PC-9 (cell line): ENCODE measurements around the gene EDEM2. TPM values are rescaled to one million over a fixed set of nuclear protein-coding genes. Genes with fewer than 3 reads are reported as not detected.

ENCODE experiments used
- BruUV-seq: library from RNA; stranded (reverse); fragments of 400-500 nt; replicated peaks from 2 replicates; lab custom pipeline; 2021; lab: Mats Ljungman, UMichigan
- CTCF ChIA-PET: fragments of 300-600 bp; sonication (Branson Sonifier 250); formaldehyde crosslinking; loops from one replicate; lab custom pipeline; 2022; ENCODE audit warnings: antibody characterized with exemption; lab: Charles Lee
- POLR2A ChIA-PET: fragments of 300-600 bp; sonication (Branson Sonifier 250); formaldehyde crosslinking; loops from one replicate; lab custom pipeline; 2022; ENCODE audit warnings: antibody characterized with exemption; ENCODE audit not compliant: unreplicated experiment; lab: Charles Lee
- DNase-seq, 2 experiments: peaks; one replicate each; pipeline versions ENCODE4 v3.0.0 to v3.0.0-alpha.2; 2015 to 2022; ENCODE audit warnings: mixed read lengths in 1 of 2
- H2AFZ ChIP-seq: fragments of 200-600 bp; sonication (generic); 2 replicates; pipeline ENCODE4 v1.8.1; 2017; ENCODE audit warnings: antibody characterized with exemption
- H3F3A ChIP-seq: fragments of 200-600 bp; sonication (generic); 2 replicates; pipeline ENCODE4 v1.8.1; 2017; ENCODE audit warnings: antibody characterized with exemption, mild to moderate bottlenecking, low read depth; ENCODE audit not compliant: insufficient read depth
- H3K27ac ChIP-seq: fragments of 200-600 bp; sonication (generic); 2 replicates; pipeline ENCODE4 v1.6.1; 2016; ENCODE audit warnings: mixed run types
- H3K27me3 ChIP-seq: fragments of 200-600 bp; sonication (generic); 2 replicates; pipeline ENCODE4 v1.6.1; 2016; ENCODE audit warnings: low read depth, mixed run types; ENCODE audit not compliant: insufficient read depth
- H3K36me3 ChIP-seq: fragments of 200-600 bp; sonication (generic); 2 replicates; pipeline ENCODE4 v1.6.1; 2016; ENCODE audit warnings: low read depth, mixed run types
- H3K4me1 ChIP-seq: fragments of 200-600 bp; sonication (generic); replicated peaks from 2 replicates; pipeline ENCODE4 v1.6.1; 2016; ENCODE audit warnings: mixed run types; ENCODE audit not compliant: insufficient read depth
- H3K4me2 ChIP-seq: fragments of 200-600 bp; sonication (generic); 2 replicates; pipeline ENCODE4 v1.6.1; 2017; ENCODE audit warnings: mixed run types
- H3K4me3 ChIP-seq: fragments of 200-600 bp; sonication (generic); 2 replicates; pipeline ENCODE4 v1.6.1; 2016; ENCODE audit warnings: mixed run types
- H3K79me2 ChIP-seq: fragments of 200-600 bp; sonication (generic); 2 replicates; pipeline ENCODE4 v1.6.1; 2017; ENCODE audit warnings: low read depth, mixed run types
- H3K9me2 ChIP-seq: fragments of 200-600 bp; sonication (generic); 2 replicates; pipeline ENCODE4 v1.8.1; 2017; ENCODE audit warnings: mild to moderate bottlenecking; ENCODE audit not compliant: insufficient read depth
- H3K9me3 ChIP-seq: fragments of 200-600 bp; sonication (generic); 2 replicates; pipeline ENCODE4 v1.8.1; 2016; ENCODE audit warnings: low read depth; ENCODE audit not compliant: insufficient read depth
- H4K20me1 ChIP-seq: fragments of 200-600 bp; sonication (generic); 2 replicates; pipeline ENCODE4 v1.8.1; 2017; ENCODE audit not compliant: insufficient read depth
- EZH2 ChIP-seq: fragments of 200-600 bp; sonication (generic); IDR thresholded peaks from 2 replicates; pipeline ENCODE4 v1.8.0; 2017; ENCODE audit warnings: antibody characterized with exemption, low read depth
- intact Hi-C: fragments of 100-400 bp; cut with micrococcal nuclease; formaldehyde crosslinking; loops from one replicate; pipeline ENCODE4 v1.10.0; 2022; ENCODE audit not compliant: unreplicated experiment
- total RNA-seq: library from RNA; stranded (reverse); gene quantifications from 2 replicates; pipeline ENCODE4 v1.2.3, GENCODE V29; 2021
- TF ChIP-seq, protein P1 (sequence below): fragments of 200-600 bp; sonication (generic); conservative IDR thresholded peaks from 2 replicates; pipeline ENCODE4 v1.6.1; 2017; ENCODE audit warnings: mixed run types, antibody characterized with exemption, mild to moderate bottlenecking, moderate library complexity

EDEM2 gene
- total RNA-seq, 1 experiment from 2014 or later: 34.9 TPM

DNA sequence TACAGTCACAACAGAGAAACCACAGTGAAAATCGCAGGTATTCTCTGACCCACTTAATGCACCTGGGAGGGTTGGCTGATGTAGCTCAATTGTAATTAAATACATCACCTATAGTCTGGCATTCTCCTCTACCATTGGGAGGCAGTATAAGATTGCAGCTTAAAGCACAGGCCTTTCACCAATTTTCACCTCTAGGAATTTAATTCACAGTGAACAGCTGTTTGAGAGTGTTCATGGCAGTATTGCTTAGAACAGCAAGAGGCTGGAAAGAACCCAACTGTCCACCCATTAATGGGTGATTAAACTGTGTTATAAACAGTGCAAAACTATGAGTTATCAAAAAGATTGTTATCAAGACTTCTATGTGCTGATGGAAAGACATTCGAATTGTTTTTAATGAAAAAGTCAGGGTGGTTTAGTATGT lies 2.0 kb downstream of the EDEM2 start:
- Histone ChIP-seq H2AFZ (no peak overlapping the region), H3K79me2 (peaks cover 13% of the 10 kb centered on the region), H4K20me1 (no peaks in the 10 kb centered on the region), H3K4me2 (0 out of 2 replicates have a peak overlapping the region, but pooled peaks have one; percentile 5), H3K9me3 (no peaks in the 10 kb centered on the region), H3K9me2 (no peaks in the 10 kb centered on the region), H3K4me3 (no peak overlapping the region), H3F3A (peaks cover 23% of the 10 kb centered on the region), H3K27ac (no peak overlapping the region), H3K36me3 (0 out of 2 replicates have a peak, but pooled peaks cover 5% of the 10 kb centered on the region), H3K4me1 (peaks cover 14% of the 10 kb centered on the region), H3K27me3 (no peaks in the 10 kb centered on the region)
- DNase-seq: peak; percentile 14 to 55
- no peak for TF ChIP-seq EZH2
- TF ChIP-seq, protein P1, sequence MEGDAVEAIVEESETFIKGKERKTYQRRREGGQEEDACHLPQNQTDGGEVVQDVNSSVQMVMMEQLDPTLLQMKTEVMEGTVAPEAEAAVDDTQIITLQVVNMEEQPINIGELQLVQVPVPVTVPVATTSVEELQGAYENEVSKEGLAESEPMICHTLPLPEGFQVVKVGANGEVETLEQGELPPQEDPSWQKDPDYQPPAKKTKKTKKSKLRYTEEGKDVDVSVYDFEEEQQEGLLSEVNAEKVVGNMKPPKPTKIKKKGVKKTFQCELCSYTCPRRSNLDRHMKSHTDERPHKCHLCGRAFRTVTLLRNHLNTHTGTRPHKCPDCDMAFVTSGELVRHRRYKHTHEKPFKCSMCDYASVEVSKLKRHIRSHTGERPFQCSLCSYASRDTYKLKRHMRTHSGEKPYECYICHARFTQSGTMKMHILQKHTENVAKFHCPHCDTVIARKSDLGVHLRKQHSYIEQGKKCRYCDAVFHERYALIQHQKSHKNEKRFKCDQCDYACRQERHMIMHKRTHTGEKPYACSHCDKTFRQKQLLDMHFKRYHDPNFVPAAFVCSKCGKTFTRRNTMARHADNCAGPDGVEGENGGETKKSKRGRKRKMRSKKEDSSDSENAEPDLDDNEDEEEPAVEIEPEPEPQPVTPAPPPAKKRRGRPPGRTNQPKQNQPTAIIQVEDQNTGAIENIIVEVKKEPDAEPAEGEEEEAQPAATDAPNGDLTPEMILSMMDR: peak; percentile 73
- ChIA-PET CTCF (interaction anchor here (0.5 to 1.5 kb wide), 26 partner anchors 14 to 924 kb away, joined by 3 to 28 read pairs (median 4); partner anchors contain the start of genes ACSS2, CEP250 and MMP24OS), POLR2A (interaction anchor here (0.5 to 0.6 kb wide), 5 partner anchors 11 to 502 kb away, joined by 4 to 25 read pairs (median 4); no protein-coding TSS in a partner anchor)
- BruUV-seq: no TSS peak
- intact Hi-C loops: loop anchor here (1.0 to 2.0 kb wide), 4 partner anchors 63 to 302 kb away; partner anchors contain the start of gene GDF5

DNA sequence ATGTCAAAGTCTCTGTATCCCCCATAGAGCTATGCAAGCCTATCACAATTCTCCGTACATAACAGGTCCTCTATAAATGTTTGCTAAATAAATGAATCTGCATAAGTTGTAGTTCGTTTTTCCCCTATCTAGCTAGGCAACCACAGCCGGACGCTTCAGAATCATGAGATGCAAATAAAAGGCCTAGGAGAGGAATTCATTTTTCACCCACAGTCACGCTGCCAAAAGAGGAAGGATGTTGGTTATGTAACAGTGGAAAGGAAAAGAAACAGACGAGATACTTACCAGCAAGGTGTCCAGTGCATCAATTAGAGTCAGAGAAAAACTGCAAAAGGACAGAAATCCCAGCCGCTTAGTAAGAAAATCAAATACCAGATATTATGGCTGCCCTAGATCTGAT lies 2.4 kb downstream of the EDEM2 start:
- H3K27me3 ChIP-seq: no peaks in the 10 kb centered on the region
- no peak overlapping the region for H3K4me3 ChIP-seq
- no peaks in the 10 kb centered on the region for H4K20me1 ChIP-seq
- CTCF ChIA-PET: interaction anchor here (0.5 to 1.5 kb wide), 25 partner anchors 28 to 924 kb away, joined by 3 to 28 read pairs (median 4); partner anchors contain the start of genes ACSS2, CEP250 and MMP24OS
- no TSS peak for BruUV-seq
- TF ChIP-seq EZH2: no peak
- TF ChIP-seq, protein P1: no peak
- H3K36me3 ChIP-seq: peaks cover 8% of the 10 kb centered on the region; the same call in 1 of the 2 replicates
- peaks cover 14% of the 10 kb centered on the region for H3K4me1 ChIP-seq
- H3K4me2 ChIP-seq: no peak overlapping the region
- peaks cover 23% of the 10 kb centered on the region for H3F3A ChIP-seq
- no peak for DNase-seq
- POLR2A ChIA-PET: interaction anchor here (0.5 to 0.6 kb wide), 3 partner anchors 118 to 502 kb away, joined by 4 to 25 read pairs (median 5); no protein-coding TSS in a partner anchor
- intact Hi-C loops: loop anchor here (1.0 to 2.0 kb wide), 4 partner anchors 64 to 302 kb away; partner anchors contain the start of gene GDF5
- no peak overlapping the region for H3K27ac ChIP-seq
- H3K79me2 ChIP-seq: peaks cover 13% of the 10 kb centered on the region
- H3K9me3 ChIP-seq: no peaks in the 10 kb centered on the region
- no peak overlapping the region for H2AFZ ChIP-seq
- H3K9me2 ChIP-seq: no peaks in the 10 kb centered on the region

DNA sequence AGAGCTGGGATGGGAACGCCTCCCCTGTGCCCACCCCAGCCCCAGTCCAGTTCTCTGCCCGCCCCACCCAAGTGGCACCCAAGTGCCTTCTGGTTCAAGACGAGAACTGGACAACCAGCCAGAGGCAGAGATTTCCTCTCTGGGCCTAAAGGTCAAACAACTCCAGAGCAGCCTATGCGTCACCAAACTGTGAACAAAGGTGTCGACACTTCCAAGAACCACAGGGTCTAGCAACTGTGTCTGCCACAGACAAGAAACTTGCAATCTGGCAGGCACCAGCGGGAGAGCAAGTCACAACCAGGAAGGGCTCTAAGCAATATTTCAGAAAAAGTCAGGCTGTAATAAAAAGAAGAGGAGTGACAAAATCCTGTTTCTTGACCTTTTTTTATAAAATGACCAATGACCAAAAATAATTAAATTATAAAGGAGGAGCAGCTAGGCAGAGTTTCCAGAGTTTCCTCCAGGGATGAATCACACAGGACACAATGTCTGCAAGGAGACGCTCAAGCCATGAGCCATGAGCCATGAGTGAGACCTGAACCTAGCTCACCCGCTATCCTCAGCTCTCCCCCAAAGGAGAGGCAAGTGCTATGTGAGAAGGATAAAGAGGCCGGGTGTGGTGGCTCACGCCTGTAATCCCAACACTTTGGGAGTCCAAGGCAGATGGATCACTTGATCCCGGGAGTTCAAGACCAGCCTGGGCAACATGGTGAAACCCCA lies 11.1 kb downstream of the EDEM2 start:
- no TSS peak for BruUV-seq
- TF ChIP-seq, protein P1: no peak
- TF ChIP-seq EZH2: no peak
- no peak overlapping the region for H2AFZ ChIP-seq
- peak overlapping the region; percentile 38; the same call in 1 of the 2 replicates for H3K4me2 ChIP-seq
- peak overlapping the region; percentile 62 for H3K27ac ChIP-seq
- peaks cover 18% of the 10 kb centered on the region for H3F3A ChIP-seq
- no peaks in the 10 kb centered on the region for H3K9me2 ChIP-seq
- no peaks in the 10 kb centered on the region for H3K79me2 ChIP-seq
- intact Hi-C loops: no loop called here
- CTCF ChIA-PET: no interaction called here
- H3K27me3 ChIP-seq: no peaks in the 10 kb centered on the region
- POLR2A ChIA-PET: no interaction called here
- peaks cover 48% of the 10 kb centered on the region for H3K36me3 ChIP-seq
- peak; percentile 20 to 71 for DNase-seq
- H3K4me1 ChIP-seq: peaks cover 15% of the 10 kb centered on the region; the same call in 1 of the 2 replicates
- H4K20me1 ChIP-seq: no peaks in the 10 kb centered on the region
- H3K9me3 ChIP-seq: no peaks in the 10 kb centered on the region
- H3K4me3 ChIP-seq: no peak overlapping the region
